HFF-Myc (cell line): ENCODE data around the gene SQSTM1.

ENCODE experiments used
- DNase-seq: peaks from one replicate; pipeline ENCODE4 v3.0.0-alpha.2; 2011; ENCODE audit warnings: low read depth; ENCODE audit errors: extremely low read depth
- H3K4me3 ChIP-seq: replicated peaks from 2 replicates; pipeline ENCODE4 v1.5.1; 2011; ENCODE audit warnings: low read depth, mild to moderate bottlenecking, control low read depth, low read length
- TF ChIP-seq, protein P1 (sequence below): IDR thresholded peaks from 2 replicates; pipeline ENCODE4 v1.5.1; 2012; ENCODE audit warnings: mild to moderate bottlenecking, low read depth, low read length, control low read depth; ENCODE audit errors: missing control alignments

Gene SQSTM1

GRCh38 chr5:179827680-179828079, 7.0 kb downstream of the SQSTM1 start:
- DNase-seq: no peak
- H3K4me3 ChIP-seq: no peak overlapping the region
- TF ChIP-seq, protein P1, sequence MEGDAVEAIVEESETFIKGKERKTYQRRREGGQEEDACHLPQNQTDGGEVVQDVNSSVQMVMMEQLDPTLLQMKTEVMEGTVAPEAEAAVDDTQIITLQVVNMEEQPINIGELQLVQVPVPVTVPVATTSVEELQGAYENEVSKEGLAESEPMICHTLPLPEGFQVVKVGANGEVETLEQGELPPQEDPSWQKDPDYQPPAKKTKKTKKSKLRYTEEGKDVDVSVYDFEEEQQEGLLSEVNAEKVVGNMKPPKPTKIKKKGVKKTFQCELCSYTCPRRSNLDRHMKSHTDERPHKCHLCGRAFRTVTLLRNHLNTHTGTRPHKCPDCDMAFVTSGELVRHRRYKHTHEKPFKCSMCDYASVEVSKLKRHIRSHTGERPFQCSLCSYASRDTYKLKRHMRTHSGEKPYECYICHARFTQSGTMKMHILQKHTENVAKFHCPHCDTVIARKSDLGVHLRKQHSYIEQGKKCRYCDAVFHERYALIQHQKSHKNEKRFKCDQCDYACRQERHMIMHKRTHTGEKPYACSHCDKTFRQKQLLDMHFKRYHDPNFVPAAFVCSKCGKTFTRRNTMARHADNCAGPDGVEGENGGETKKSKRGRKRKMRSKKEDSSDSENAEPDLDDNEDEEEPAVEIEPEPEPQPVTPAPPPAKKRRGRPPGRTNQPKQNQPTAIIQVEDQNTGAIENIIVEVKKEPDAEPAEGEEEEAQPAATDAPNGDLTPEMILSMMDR: no peak

DNA sequence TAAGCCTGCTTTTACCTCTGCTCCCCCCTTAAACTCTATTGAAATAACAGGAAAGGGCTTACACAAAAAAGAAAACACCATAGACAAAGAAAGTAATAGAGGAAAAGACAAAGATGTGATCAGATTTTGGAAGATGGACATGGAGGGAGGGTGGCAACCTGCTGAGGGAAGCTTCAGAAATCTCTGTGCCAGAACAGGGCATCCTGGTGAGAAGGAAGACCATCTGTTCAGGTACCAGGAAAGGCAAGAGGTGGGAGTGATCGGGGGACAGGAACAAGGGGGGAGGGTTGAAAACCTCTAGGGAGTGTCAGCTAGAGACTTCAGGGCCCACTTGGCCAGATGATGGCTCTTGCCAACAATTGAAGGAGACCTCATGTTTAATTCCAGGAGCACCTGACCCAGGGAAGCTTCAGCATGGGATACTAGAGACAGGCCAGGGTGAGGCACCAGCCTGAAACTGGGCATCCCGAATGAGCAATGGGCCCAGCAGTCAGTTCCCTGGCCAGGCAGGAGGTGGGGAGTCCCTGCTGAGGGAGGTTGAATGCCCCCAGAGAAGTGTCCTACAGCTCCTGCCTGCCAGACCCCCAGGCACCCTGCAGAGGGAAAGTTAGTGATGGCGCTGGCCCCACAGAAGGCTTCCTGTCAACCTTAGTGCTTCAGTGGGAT, 8.2 kb downstream of the SQSTM1 start:
- TF ChIP-seq, protein P1: no peak
- H3K4me3 ChIP-seq: no peak overlapping the region
- no peak for DNase-seq

DNA sequence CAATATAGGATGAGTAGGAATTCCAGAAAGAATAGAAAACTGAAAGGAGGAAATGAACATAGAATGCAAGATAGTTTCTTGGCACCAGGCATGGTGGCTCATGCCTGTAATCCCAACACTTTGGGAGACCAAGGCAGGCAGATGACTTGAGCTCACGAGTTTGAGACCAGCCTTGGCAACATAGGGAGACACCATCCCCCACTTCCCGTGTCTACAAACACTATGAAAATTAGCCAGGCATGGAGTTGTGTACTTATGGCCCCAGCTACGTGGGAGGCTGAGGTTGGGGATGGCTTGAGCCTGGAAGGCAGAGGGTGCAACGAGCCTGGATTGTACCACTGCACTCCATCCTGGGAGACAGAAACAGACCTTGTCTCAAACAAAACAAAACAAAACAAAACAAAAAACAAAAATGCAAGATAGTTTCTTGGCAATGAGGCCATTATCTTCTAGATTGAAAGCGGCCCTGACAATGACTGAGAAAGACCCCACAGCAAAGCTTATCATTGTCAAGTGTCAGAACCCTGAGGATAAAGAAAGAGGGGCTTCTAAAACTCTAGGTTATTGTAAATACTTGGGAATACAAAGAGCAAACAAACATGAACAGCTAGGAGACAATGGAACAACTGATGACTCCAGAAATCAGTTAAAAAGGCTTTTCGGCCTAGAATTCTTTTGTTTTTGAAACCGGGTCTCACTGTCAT, 9.2 kb downstream of the SQSTM1 start:
- no peak for DNase-seq
- H3K4me3 ChIP-seq: no peak overlapping the region
- TF ChIP-seq, protein P1: no peak

GRCh38 chr5:179830818-179831468, 10.2 kb downstream of the SQSTM1 start:
- H3K4me3 ChIP-seq: no peak overlapping the region
- TF ChIP-seq, protein P1: no peak
- DNase-seq: no peak

DNA sequence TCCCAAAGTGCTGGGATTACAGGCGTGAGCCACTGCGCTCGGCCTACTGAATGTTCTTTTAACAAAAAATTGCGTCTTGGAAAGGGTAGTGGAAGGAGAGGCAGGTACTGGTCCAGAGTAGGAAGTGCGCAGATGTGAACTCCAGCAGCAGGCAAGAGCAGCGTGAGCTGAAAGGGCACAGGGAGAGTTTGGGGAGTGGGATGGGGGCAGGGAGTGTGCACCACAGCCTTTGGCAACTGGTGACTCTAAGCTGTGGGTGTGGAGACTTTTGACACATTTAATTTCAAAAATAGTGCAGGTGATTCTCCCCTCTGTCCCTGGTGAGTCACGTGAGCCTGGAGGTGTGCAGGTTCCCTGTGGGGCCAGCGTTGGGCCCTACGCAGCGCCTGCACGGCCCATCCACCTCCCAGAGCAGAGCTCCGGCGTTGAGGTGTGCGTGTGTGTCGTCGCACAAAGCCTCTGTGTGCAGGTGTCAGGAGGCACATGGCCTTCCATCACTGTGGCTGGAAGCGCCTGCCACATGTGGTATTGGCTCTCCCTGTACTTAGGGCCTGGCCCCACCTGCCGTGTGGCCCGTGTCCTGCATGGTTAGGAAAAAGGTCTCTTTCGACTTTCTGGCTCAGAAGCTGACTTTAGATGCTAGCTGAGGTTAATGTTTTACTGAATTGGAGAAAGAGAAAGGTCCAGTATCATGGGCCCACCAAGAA, 11.5 kb downstream of the SQSTM1 start:
- DNase-seq: no peak
- TF ChIP-seq, protein P1: no peak

DNA sequence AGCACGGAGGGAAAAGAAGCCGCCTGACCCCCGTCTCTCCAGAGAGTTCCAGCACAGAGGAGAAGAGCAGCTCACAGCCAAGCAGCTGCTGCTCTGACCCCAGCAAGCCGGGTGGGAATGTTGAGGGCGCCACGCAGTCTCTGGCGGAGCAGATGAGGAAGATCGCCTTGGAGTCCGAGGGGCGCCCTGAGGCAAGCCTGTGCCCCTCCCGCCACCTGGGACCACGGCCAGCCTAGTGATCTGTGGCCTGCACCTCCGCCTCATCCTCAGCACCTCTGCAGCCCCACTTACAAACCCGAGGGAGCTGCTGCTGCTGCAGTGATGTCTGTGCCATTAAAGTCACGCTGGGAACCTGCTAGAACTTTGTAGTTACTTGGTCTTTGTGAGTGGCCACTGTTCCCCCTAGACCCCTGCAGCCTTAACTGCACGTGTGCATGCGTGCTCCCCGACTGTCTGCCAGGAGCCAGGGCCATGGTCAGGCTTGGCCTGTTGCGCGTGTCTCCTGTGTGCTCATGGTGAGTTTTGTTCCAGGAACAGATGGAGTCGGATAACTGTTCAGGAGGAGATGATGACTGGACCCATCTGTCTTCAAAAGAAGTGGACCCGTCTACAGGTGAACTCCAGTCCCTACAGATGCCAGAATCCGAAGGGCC, 12.5 kb downstream of the SQSTM1 start:
- DNase-seq: no peak
- TF ChIP-seq, protein P1: no peak

More for the DNA sequence above, 11.5 kb downstream of the SQSTM1 start:
- no peak overlapping the region for H3K4me3 ChIP-seq

More for the DNA sequence above, 12.5 kb downstream of the SQSTM1 start:
- H3K4me3 ChIP-seq: no peak overlapping the region
